ENCODE data around the gene SDHB.
A peak's percentile ranks its signal among the peaks of the same experiment; 100 is the strongest.

The SDHB gene

GRCh38 chr1:17052038-17052437, 1.8 kb downstream of the SDHB start:
- TF ChIP-seq, protein P1, sequence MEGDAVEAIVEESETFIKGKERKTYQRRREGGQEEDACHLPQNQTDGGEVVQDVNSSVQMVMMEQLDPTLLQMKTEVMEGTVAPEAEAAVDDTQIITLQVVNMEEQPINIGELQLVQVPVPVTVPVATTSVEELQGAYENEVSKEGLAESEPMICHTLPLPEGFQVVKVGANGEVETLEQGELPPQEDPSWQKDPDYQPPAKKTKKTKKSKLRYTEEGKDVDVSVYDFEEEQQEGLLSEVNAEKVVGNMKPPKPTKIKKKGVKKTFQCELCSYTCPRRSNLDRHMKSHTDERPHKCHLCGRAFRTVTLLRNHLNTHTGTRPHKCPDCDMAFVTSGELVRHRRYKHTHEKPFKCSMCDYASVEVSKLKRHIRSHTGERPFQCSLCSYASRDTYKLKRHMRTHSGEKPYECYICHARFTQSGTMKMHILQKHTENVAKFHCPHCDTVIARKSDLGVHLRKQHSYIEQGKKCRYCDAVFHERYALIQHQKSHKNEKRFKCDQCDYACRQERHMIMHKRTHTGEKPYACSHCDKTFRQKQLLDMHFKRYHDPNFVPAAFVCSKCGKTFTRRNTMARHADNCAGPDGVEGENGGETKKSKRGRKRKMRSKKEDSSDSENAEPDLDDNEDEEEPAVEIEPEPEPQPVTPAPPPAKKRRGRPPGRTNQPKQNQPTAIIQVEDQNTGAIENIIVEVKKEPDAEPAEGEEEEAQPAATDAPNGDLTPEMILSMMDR (IDR thresholded peaks at IDR 0.05; ENCODE audit: control insufficient read depth, extremely low read depth, insufficient read depth) = no peak
- no peak overlapping the region for H3K4me3 ChIP-seq (ENCODE audit: low read depth, low read length)
- no peak for DNase-seq (ENCODE audit: low read depth)

GRCh38 chr1:17047924-17048323, 5.9 kb downstream of the SDHB start:
- no peak overlapping the region for H3K4me3 ChIP-seq (ENCODE audit: low read depth, low read length)
- TF ChIP-seq, protein P1 (IDR thresholded peaks at IDR 0.05; ENCODE audit: control insufficient read depth, extremely low read depth, insufficient read depth) = no peak
- no peak for DNase-seq (ENCODE audit: low read depth)

GRCh38 chr1:17046334-17046657, 7.5 kb downstream of the SDHB start:
- TF ChIP-seq, protein P1 (IDR thresholded peaks at IDR 0.05; ENCODE audit: control insufficient read depth, extremely low read depth, insufficient read depth) = no peak
- DNase-seq (ENCODE audit: low read depth) = no peak
- no peak overlapping the region for H3K4me3 ChIP-seq (ENCODE audit: low read depth, low read length)

DNA sequence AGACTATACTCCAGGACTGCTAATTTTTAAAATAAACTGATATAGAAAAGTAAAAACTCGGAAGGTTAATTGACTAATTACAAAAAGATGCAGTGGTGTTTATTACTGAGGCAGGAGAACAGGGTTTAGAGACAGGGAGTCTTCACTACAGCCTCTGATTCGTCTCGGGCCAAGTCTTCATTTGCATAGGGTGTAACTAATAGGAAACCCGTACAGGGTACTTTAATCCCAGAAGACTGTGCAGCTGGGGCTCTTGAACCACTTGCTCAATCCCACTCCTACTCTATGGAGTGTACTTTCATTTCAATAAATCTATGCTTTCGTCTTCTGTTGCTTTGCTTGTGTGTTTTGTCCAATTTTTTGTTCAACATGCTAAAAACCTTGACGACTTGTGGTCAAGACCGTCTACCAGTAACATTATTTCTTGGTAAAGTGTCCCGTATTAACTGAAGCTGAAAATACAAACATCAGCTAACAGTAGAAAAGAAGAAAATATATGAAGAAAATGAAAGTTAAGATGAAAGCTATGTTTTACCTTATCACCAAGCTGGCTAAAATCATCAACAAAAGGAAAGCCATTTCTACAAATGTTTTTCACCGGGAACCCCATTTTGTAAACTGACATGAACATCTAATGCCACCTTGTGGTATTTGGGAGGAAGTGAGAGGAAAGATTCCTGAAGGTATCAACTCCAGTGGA, 8.0 kb downstream of the SDHB start:
- no peak for DNase-seq (ENCODE audit: low read depth)
- H3K4me3 ChIP-seq (ENCODE audit: low read depth, low read length) = no peak overlapping the region
- TF ChIP-seq, protein P1 (IDR thresholded peaks at IDR 0.05; ENCODE audit: control insufficient read depth, extremely low read depth, insufficient read depth) = peak; percentile 46

DNA sequence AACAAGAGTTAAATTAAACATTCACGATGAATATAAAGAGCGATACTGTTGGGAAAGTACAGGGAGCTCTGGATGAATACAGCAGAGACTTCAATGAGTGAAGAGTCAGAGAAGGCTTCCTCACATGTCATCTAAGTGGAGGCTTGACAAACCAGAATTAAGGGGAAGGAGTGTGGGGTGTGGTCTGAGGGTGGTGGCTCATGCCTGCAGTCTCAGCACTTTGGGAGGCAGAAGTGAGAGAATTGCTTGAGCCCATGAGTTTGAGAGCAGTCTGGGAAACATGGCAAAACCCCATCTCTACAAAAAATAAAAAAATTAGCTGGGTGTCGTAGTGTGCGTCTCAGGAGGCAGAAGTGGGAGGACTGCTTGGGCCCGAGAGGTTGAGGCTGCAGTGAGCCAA, 8.7 kb downstream of the SDHB start:
- TF ChIP-seq, protein P1 (IDR thresholded peaks at IDR 0.05; ENCODE audit: control insufficient read depth, extremely low read depth, insufficient read depth) = no peak
- H3K4me3 ChIP-seq (ENCODE audit: low read depth, low read length) = no peak overlapping the region
- DNase-seq (ENCODE audit: low read depth) = no peak

GRCh38 chr1:17043676-17044075, 10.2 kb downstream of the SDHB start:
- TF ChIP-seq, protein P1 (IDR thresholded peaks at IDR 0.05; ENCODE audit: control insufficient read depth, extremely low read depth, insufficient read depth) = no peak
- H3K4me3 ChIP-seq (ENCODE audit: low read depth, low read length) = no peak overlapping the region
- no peak for DNase-seq (ENCODE audit: low read depth)

GRCh38 chr1:17040135-17040534, 13.7 kb downstream of the SDHB start:
- H3K4me3 ChIP-seq (ENCODE audit: low read depth, low read length) = no peak overlapping the region
- DNase-seq (ENCODE audit: low read depth) = no peak
- TF ChIP-seq, protein P1 (IDR thresholded peaks at IDR 0.05; ENCODE audit: control insufficient read depth, extremely low read depth, insufficient read depth) = no peak
